HG02870 (cell line): Measurements from ENCODE around the gene ASXL3.

Experiments used
- ATAC-seq: cut with Tn5 transposase; IDR thresholded peaks from one replicate; pipeline ENCODE4 v1.9.1; 2021; ENCODE audit warnings: mild to moderate bottlenecking, moderate library complexity; ENCODE audit not compliant: unreplicated experiment

Gene ASXL3

DNA sequence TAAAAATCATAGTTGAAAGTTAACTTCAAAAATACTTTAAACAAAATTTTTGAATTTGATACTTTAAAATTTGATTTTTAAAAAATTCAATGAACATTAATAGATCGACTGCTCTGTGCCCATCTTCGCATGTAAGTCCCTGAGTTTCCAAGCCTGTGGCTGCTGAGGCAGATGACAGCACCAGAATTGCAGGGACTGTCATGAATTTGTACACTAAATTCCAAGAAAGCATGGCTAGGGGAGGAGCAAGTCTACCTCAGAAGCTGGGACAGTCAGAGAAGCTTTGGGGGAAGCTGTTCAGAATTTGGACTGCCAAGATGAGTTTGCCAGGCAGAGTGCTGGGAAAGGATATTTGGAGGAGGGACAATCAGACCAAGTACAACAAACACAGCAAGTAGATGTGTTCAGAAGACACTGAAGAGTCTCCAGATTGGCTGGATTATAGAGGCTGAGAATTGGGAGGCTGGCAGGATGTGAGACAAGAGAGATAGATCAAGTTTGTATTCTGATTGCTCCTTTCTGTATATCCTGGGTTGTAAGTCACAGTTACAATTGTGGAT lies 79.0 kb downstream of the ASXL3 start:
- ATAC-seq: no peak

DNA sequence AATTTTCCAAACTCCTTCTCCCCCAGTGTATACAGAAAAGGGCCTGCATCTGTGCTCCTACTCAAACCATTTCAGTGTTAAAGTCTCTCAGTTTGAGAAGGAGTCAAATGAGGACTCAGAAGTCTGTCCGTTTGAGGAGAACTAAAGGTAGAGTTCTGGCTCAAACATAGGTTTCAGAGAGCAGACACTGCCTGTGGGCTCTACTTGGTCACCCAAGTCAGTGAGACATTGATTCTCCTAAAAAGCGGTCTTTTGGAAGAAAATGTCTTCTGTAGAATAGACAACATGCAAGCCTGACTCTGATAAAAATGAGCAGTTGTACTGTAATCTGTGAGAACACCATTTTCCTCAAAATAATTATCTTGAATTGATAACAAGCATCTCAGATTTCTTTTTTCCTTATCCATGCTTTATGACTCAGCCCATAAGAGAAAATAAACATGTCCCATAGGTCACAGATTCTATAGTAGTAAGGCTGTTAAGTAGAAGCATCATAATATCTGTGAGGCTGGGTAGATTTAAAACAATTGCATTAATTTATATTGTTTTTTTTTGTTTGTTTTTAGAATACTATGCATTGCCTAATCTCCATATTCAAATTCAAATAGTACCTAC lies 82.8 kb downstream of the ASXL3 start:
- no peak for ATAC-seq

DNA sequence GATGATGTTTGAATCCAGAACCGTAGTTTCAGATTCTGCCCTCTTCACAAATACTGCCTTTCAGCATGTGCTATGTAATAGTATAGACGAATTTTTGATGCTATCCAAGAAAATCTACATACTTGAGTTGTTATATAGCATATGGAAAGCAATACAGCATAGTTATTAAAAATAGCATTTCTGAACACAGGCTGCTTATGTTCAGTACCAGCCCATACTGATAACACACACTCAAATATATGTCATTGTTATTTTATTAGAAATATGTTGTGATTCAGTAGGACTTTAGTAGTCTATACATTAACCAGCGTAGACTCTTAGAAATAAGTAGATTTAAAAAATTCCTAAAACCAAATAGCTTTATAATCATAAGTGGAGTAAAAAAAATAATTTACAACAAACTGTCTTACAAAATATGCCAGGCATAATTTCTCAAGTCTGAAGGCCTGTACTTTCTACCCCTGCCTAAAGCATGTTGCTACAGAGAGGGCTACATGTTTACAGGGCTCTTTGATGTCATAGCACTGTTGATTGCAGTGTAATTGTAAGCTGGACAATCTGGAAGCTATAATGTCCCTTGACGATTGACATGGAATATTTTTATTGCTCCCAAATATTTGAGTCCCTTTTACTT lies 86.3 kb downstream of the ASXL3 start:
- ATAC-seq: no peak

DNA sequence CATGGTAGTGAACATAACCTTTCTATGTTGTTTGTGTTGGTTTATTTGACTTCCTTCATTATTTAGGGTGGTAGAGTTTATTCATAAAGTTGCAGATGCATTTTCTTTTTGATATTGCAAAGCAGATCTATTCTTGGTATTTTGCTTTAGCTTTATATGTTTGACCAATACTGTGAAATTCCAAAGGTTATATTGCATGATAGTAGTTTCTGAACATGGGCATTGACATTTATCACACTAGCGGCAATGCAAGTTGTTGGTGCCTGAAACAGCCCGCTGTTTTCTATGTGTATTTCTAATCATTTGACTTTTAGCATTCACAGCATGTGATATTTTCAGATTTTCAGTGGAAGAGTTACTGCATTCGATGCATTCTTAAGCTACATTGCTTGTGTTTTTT lies 87.2 kb downstream of the ASXL3 start:
- no peak for ATAC-seq

DNA sequence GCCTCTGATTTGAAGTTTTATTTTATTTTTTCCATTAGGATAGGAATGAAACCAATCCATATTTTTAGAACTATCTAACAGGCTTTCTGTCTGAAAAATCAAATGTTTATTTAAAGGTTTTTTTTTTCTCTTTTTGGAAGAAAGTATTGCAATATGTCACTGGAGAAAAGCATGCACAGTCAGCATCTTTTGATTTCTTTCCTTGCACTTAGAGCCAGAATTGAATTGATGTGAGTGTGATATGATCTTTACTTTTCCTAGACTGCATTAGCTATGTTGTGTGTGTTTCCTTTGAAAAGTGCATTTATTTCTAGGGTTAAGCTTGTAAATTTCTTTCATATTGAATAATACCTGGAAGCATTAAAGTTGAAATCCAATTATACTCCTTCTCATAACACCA lies 87.6 kb downstream of the ASXL3 start:
- ATAC-seq: no peak

DNA sequence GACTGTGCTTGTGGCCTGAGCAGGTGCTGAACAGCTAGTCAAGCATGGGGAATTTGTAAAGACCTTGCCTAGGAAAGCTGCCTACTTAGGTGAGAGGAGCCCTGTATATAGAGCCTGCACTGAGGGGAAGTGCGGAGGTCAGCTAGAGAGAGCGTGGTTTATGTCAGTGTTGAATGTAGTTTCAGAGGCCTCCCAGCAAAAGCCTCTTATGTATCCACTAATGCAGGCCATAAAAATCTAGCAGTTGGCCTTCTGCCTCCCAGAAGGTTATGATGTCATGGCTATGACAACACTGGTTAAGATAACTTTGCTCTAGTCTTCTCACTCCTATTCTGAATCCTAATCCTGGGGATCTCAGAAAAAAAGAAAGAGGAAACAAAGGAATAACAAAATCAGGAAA lies 88.9 kb downstream of the ASXL3 start:
- ATAC-seq: peak; percentile 61

DNA sequence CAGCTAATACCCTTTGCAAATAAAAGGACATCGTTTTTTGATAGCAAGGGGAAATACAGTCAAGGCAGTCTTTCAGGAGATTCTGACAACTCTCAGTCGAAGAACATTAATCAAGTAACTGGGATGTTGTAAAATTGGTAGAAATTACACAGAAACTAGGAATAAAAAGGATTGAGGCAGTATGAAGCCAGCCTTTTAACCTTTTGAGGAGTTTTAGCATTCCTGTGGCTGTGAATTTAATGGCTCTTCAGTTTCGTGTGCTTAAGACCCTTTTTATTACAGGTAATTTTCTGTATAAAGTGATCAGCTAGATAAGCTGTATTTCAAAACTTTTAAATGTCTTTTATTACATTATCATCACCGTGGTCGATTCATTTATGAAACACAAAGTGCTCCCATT lies 91.6 kb downstream of the ASXL3 start:
- ATAC-seq: no peak

DNA sequence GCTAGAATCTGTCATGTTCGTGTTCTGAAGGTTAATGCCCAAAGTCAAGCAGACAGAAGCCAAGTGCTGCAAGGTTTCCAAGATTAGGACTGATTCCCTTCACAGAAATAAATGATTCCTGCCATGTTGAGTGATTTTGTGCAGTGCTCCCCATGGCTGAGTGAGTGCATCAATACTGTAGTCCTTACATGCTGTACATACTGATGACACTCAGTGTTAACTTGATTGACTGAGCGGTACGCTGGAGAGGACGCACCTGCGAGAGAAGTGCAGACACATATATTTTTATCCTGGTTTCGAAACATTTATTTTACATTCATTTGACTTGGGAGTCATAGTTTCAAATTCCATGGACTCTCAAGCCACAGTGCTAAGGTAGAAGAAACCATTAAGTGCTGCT lies 92.0 kb downstream of the ASXL3 start:
- ATAC-seq: no peak

DNA sequence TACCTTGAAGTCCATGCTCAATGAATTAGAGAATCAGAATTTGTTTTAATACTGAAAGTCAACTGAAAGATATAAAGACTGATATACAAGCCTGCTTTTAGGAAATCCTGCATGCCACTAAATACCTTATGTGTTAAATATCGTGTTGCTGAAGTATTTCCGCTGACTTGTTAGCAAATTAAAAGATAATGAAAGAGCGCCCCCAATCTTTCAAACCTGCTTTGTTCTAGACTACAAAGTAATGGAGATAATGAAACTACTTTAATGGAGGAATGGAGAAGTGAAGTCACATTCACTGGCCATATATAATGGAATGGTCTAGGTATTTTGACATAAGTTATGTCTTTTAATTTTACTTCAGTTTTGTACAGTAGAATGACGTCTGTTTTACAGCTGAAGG lies 95.7 kb downstream of the ASXL3 start:
- no peak for ATAC-seq

DNA sequence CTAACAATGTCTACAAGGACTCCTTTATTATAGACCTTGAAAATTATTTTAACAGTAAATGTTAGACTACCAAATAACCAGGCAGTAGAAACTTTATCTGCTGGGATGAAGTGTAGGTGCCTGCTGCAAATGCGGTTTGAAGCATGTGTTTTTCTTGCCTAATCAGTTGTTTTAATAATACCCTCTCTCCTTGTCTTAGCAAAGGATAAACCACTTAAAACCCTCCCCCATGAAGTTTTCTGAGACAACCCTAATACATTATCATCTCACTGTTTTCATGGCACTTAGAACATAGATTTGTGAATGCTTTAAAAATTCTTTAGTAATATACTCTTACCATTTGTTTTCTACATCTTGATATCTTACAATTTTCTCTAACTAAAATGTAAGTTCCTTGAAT lies 98.6 kb downstream of the ASXL3 start:
- ATAC-seq: no peak

DNA sequence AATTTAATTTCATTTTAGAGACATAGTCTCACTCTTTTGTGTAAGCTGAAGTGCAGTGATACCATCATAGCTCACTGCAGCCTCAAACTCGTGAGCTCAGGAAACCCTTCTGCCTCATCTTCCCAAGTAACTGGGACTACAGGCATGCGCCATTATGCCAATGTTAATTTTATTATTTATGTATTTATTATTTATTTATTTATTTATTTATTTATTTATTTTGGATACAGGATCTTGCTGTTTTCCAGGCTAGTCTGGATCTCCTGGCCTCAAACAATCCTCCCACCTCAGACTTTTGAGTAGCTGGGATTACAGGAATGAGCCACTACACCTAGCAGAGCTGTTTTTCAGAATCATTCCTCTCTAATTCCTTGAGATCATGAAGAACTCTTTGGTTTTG lies 99.9 kb downstream of the ASXL3 start:
- no peak for ATAC-seq

DNA sequence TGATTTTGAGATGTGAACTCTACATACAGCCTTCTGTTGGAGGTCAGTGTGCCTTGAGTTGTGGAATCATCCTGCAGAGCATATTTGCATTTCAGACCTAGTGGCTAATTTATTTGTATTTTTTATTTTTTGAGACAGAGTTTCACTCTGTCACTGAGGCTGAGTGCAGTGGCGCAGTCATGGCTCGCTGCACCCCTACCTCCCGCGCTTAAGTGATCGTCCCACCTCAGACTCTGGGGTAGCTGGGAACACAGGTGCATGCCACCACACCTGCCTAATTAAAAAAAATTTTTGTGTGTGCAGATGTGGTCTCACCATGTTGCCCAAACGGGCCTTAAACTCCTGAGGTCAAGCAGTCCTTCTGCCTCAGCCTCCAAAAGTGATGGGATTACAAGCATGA lies 104.4 kb downstream of the ASXL3 start:
- ATAC-seq: peak; percentile 61

DNA sequence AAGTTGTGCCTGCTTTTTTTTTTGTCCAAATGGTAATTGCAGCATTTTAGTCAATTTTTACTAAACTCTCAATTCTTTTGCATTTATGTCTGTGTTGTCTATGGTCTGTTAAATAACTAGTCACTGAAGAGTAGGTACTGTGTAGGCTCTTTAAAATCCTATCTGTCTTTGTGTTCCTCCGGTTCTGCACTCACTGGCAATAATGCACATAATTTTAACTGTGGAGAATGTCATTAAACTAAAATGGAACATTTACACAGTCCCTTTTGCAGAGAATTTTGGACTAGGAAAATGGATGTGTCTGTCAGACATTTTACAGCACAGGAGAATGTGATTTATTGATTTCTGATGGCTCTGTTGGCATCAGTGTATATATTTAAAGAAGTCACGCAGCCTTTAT lies 116.6 kb downstream of the ASXL3 start:
- ATAC-seq: no peak

DNA sequence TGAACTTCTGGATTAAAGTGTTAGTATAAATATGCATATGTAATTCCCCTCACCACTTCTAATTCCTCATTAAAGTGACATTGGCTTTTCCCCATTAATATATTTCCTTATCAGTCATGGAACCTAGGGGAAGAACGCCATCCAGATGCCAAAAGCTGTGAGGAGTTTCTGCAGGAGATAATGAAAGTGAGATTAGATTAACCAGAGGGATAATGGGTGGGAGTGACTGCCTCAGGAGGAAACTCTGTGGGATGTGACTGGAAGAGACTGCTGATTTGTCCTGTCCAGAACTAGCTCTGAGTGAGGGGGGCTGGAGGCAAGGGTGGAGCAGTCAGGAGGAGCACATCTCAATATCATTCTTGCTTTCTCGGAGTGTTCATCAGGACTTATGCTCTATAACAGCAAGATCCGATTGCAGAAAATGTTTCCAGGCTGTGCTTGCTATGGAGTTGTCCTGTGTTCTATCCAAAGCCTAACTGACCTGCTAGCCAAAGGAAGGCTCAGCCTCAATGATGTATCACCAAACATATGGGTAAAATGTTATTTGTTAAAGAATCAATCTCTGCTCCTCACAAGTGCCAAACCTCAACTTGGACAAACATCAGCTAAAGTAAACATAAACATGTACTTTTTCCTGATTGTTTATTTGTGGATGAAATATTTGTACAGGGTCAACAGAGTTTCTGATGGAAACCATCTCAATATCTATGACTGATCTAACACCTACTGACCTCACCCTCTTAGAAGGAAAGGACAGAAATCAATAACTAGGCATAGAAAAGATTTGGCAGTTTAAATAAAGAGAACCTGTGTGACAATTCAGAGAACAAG lies 118.5 kb downstream of the ASXL3 start:
- ATAC-seq: no peak

DNA sequence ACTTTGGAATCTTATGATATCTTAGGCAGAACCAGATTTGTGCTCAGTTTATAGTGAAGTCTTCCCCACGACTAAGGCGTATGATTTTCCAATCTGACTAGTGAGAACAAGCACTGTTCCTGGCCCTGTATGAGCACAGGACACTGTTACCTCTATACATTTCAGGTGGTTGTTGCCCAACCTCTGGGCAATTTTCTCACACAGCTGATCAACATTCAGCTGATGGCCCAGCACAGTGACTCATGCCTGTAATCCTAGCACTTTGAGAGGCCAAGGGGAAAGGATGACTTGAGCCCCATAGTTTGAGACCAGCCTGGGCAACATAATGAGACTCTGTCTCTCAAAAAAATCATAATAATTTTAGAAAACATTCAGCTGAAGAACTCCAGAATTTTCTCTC lies 119.5 kb downstream of the ASXL3 start:
- ATAC-seq: no peak

DNA sequence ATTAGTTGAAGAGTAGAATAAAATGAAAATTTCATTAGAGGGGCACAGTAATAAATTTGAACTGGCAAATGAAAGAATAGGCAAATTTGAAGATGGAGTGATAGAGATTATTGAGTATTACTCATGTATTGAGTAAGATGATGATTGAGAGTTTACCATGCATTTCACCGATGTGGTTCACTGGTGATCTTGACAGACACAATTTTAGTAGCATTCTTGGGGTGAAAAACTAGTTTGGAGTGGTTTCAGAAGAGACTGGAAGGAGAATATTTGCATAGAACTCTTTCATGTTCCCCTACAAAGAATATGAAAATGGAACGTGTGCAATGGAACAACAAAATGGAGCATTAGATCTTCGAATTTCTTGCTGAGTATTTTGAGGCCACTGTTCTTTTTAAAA lies 121.4 kb downstream of the ASXL3 start:
- peak; percentile 58 for ATAC-seq

DNA sequence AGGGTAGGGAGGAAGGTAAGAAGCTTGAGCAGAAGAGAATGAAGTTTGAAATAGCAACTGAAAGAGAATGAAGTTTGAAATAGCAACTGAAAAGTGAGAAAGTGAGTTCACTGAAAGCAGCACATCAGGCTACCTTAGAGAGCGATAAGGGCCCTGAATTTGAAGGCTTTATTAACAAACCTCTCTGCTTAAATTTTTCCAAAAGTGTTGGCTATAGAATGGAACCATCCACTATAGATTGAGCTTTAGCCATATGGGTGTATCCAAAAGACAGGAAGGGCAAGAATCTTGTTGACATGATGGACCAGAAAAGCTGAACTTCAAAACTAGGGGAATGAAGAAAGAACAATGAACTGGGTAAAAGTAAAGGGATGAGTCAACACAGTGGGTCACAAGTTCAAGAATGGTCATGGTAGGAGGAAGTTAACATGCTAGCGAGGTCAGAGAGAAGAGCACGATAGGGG lies 122.5 kb downstream of the ASXL3 start:
- peak; percentile 91 for ATAC-seq

DNA sequence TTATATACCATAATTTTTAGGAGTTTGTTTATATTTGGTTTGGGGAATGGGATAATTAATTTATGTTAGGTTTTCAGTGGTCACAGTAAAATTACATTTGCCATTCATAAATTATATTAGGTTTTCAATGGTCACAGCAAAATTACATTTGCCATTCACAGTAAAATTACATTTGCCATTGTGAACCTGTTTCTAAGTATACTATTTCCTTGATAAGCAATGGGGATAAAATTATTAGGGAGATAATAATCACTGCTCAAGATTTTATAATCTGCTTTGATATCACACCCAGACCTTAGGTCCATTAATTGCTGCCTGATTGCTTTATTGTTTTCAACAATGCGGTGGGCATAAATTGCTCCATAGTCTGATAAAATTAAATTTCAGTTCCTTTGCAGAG lies 124.6 kb downstream of the ASXL3 start:
- no peak for ATAC-seq

DNA sequence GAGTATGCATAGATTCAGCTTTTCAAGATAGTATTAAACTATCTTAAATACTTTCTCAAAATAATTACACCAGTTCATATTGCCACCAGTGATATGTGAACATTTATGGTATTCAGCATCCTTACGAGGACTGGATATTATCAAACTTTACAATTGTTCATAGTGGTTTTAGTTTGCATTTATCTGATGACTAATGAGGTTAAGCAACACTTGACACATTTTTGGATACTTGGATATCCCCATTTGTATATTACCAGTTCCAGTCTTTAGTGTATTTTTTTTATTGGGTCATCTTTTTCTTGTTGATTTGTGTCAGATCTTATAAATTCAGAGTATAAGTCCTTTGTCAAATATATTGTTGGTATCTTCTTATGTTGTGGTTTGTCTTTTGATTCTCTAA lies 128.4 kb downstream of the ASXL3 start:
- no peak for ATAC-seq

DNA sequence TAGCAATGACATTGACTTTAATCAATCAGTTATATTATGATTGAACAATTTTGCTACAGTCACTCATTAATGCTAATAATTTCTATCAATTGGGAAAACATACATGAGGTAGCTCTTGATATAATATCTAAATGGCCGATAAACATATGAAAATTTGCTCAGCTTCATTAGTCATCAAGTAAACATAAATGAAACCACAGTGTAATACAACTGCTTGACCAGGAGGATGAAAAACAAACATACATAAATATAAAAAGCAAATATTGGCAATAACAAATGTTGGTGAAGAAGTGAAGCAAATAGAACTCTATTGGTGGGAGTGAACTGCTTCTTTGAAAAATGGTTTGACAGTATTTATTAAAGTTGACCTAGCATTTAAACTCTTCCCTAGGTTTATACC lies 130.9 kb downstream of the ASXL3 start:
- ATAC-seq: no peak

DNA sequence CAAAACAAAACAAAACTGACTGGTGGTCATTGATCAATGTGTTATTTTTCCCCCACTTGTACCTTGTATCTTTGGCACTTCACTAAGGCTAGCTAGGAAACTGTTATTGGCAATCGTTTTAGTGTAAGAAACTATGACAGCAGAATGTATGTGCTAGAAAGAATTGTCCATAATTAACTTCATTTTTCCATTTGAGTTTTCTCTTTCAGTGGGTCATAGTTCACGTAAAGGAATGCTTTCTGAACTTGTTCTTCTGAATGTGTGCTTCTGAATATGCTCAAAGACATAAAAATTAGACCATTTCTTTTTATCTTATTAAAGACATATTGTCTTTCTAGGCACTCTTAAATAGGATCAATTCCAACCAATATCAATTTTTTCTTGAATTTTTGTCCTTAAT lies 132.2 kb downstream of the ASXL3 start:
- no peak for ATAC-seq

DNA sequence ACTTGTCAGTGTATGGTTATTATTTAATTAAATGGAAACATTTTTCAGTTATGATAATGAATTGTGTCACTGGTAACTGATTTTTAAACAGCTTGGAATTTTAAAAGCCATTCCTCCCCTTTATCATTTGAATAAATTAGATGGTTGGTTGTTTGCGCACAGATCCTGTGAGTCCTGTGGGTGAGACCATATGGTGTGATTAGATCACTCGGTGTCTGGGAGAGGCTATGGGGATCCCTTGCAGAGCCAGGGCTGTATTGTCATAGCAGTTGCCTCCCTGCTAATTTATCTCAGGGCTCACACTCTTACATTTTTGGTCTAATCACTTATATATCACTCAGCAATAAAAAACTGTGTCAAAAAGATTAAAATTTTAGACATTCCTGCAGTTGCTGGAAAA lies 133.5 kb downstream of the ASXL3 start:
- no peak for ATAC-seq
